ENCODE results near the gene EIF4G1. TPM values are rescaled to one million over a fixed set of nuclear protein-coding genes. Genes with fewer than 3 reads are reported as not detected.

EIF4G1 gene
- total and polyA plus RNA-seq, 2 of the 4 experiments (the other 2 are of a cell fraction) = 225 to 274 TPM

DNA sequence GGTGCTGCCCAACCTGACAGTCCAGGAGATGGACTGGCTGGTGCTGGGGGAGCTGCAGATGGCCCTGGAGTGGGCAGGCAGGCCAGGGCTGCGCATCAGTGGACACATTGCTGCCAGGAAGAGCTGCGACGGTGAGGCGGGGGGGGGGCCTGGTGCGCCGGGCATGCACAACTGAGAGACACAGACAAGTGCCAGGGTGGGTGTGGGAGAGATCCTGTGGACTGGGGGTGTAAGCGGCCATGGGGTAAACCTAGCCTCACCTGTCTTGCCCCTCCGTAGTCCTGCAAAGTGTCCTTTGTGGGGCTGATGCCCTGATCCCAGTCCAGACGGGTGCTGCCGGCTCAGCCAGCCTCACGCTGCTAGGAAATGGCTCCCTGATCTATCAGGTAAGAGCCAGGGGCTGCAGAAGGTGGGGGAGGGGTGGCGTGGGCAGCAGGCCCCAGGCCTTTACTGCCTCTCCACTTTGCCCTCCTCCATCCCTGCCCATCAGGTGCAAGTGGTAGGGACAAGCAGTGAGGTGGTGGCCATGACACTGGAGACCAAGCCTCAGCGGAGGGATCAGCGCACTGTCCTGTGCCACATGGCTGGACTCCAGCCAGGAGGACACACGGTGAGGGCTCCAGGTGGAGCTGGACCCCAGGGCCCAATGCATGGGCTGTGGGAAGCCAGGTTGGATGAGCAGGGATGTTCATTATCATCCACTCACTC lies 68.8 kb downstream of the EIF4G1 start:
- dilution Hi-C loops (cut with HindIII; ENCODE audit: low sequenced_read_pairs, unreplicated experiment) (no loop called here), in situ Hi-C loops (cut with MboI; ENCODE audit: low sequenced_read_pairs) (no loop called here), intact Hi-C loops (cut with micrococcal nuclease) (no loop called here)
- DNase-seq (no peak), ATAC-seq (ENCODE audit: low read depth) (no peak)
- Histone ChIP-seq H3K18ac (ENCODE audit: low read depth, low read length) (no peak overlapping the region), H2BK20ac (ENCODE audit: low read depth, low read length) (no peak overlapping the region), H3K27ac (ENCODE audit: insufficient read depth, low read length) (no peak overlapping the region), H4K20me1 (ENCODE audit: insufficient read depth, low read length) (no peaks in the 10 kb centered on the region), H3K4me1 (ENCODE audit: control insufficient read depth, insufficient read depth, low read length) (peaks cover 2% of the 10 kb centered on the region; the same call in 1 of the 2 replicates), H2BK120ac (ENCODE audit: low read depth, low read length) (no peak overlapping the region), H3K9me1 (ENCODE audit: insufficient read depth, low read length) (no peaks in the 10 kb centered on the region), H4K5ac (ENCODE audit: low read depth, low read length) (no peak overlapping the region), H3K9ac (ENCODE audit: low read depth, low read length) (no peak overlapping the region), H3K4me2 (ENCODE audit: low read depth, low read length) (no peak overlapping the region), H3K4me3 (ENCODE audit: insufficient read depth, low read depth, low read length) (no peak overlapping the region), H3K56ac (ENCODE audit: extremely low read depth, insufficient read depth, low read length) (no peak overlapping the region), H3K14ac (replicated peaks; ENCODE audit: low read depth, low read length) (no peak overlapping the region), H3K27me3 (ENCODE audit: control insufficient read depth, insufficient read depth, low read length) (peaks cover 72% of the 10 kb centered on the region), H3K4ac (ENCODE audit: low read depth, low read length) (no peak overlapping the region), H4K8ac (ENCODE audit: low read depth in 2 of 2, low read length in 2 of 2) (no peak overlapping the region), H2AFZ (replicated peaks; ENCODE audit: low read length, poor library complexity) (no peak overlapping the region), H3K23ac (ENCODE audit: low read depth, low read length) (no peak overlapping the region), H3K79me1 (ENCODE audit: low read depth in 1 of 2, low read length in 2 of 2) (no peaks in the 10 kb centered on the region), H2AK9ac (replicated peaks; ENCODE audit: low read depth, low read length, poor library complexity) (no peak overlapping the region), H3K9me3 (ENCODE audit: control insufficient read depth, insufficient read depth, low read length) (no peaks in the 10 kb centered on the region), H2BK5ac (ENCODE audit: low read depth, low read length, poor library complexity, severe bottlenecking) (no peak overlapping the region), H2AK5ac (ENCODE audit: low read depth, low read length) (no peak overlapping the region), H4K91ac (ENCODE audit: insufficient read depth, low read depth, low read length) (no peak overlapping the region), H2BK15ac (ENCODE audit: low read depth, low read length) (no peak overlapping the region), H3K36me3 (ENCODE audit: control insufficient read depth, insufficient read depth, low read length) (no peaks in the 10 kb centered on the region)
- POLR2A ChIA-PET (ENCODE audit: unreplicated experiment) = no interaction called here
- no peak for TF ChIP-seq BHLHE40 (IDR thresholded peaks at IDR 0.05; ENCODE audit: low read depth, low read length)
- TF ChIP-seq POLR2A (IDR thresholded peaks at IDR 0.05; ENCODE audit: low read depth, low read length) = no peak
- no peak for TF ChIP-seq RCOR1 (IDR thresholded peaks at IDR 0.05; ENCODE audit: insufficient replicate concordance, low read length)
- TF ChIP-seq FOS (IDR thresholded peaks at IDR 0.05; ENCODE audit: low read depth, low read length) = no peak
- TF ChIP-seq MAFK (IDR thresholded peaks at IDR 0.05; ENCODE audit: low read depth, low read length) = no peak
- no peak for TF ChIP-seq RFX5 (IDR thresholded peaks at IDR 0.05; ENCODE audit: low read depth, low read length)
- no peak for TF ChIP-seq USF2 (IDR thresholded peaks at IDR 0.05; ENCODE audit: low read depth, low read length)
- TF ChIP-seq CTCF (conservative IDR thresholded peaks at IDR 0.05; ENCODE audit: low read depth, low read length) = no peak
- TF ChIP-seq RAD21 (IDR thresholded peaks at IDR 0.05; ENCODE audit: low read length) = no peak
- CTCF ChIA-PET = interaction anchor here (2.1 kb wide), 1 partner anchor 12 kb away, joined by 9 read pairs; no protein-coding TSS in a partner anchor
- WGBS, 2 experiments (ENCODE audit: extremely low coverage in 2 of 2, insufficient read length in 1 of 2) = 100% methylated on average over 1 of the region's 15 CpGs; no CpG with 5 or more reads in 1 of the 2 experiments
- no TSS peak for BruUV-seq (replicated peaks)

All from IMR-90 (cell line).